NCI-H526 (cell line): ENCODE data around the gene DBT.
"Not testable (repeated sequence)": the region's sequence is repeated elsewhere in the genome, so short reads cannot be mapped to it uniquely, and the experiment has no call there.

ENCODE experiments used
- DNase-seq, 2 experiments: peaks; one replicate each; lab custom pipeline; 2025; lab: John Stamatoyannopoulos, UW

DBT gene

GRCh38 chr1:100250807-100251206 lies 1.2 kb upstream of the DBT start:
- no peak for DNase-seq

GRCh38 chr1:100250264-100250663 lies 630 bp upstream of the DBT start:
- DNase-seq: no peak

- peak in 1 of 2 experiments; percentile 21 for DNase-seq
These were observed 488 bp downstream of the DBT start for GRCh38 chr1:100249155-100249536.

GRCh38 chr1:100246738-100247137 lies 2.9 kb downstream of the DBT start:
- no peak for DNase-seq

- DNase-seq: no peak
These were observed 9.0 kb downstream of the DBT start for GRCh38 chr1:100240631-100241030.

GRCh38 chr1:100239961-100240360 lies 9.7 kb downstream of the DBT start:
- DNase-seq: no peak

- DNase-seq: no peak
These were observed 12.5 kb downstream of the DBT start for GRCh38 chr1:100237091-100237490.

GRCh38 chr1:100234432-100234831 lies 15.2 kb downstream of the DBT start:
- no peak for DNase-seq

- not testable (repeated sequence) for DNase-seq
These were observed 16.1 kb downstream of the DBT start for GRCh38 chr1:100233566-100233965.

- DNase-seq: no peak
These were observed 17.5 kb downstream of the DBT start for GRCh38 chr1:100232156-100232555.

- DNase-seq: no peak
These were observed 17.9 kb downstream of the DBT start for GRCh38 chr1:100231721-100232120.

GRCh38 chr1:100230765-100231164 lies 18.9 kb downstream of the DBT start:
- no peak for DNase-seq

- no peak for DNase-seq
These were observed 19.8 kb downstream of the DBT start for GRCh38 chr1:100229681-100230443.

GRCh38 chr1:100222428-100222827 lies 27.2 kb downstream of the DBT start:
- DNase-seq: no peak

- DNase-seq: no peak
These were observed 29.8 kb downstream of the DBT start for GRCh38 chr1:100219883-100220282.

GRCh38 chr1:100219457-100219856 lies 30.2 kb downstream of the DBT start:
- no peak for DNase-seq

- no peak for DNase-seq
These were observed 31.8 kb downstream of the DBT start for GRCh38 chr1:100217834-100218233.

GRCh38 chr1:100215101-100215500 lies 34.5 kb downstream of the DBT start:
- no peak for DNase-seq

- no peak for DNase-seq
These were observed 36.5 kb downstream of the DBT start for GRCh38 chr1:100213141-100213540.

- no peak for DNase-seq
These were observed 43.3 kb downstream of the DBT start for GRCh38 chr1:100206301-100206700.

GRCh38 chr1:100205593-100205992 lies 44.0 kb downstream of the DBT start:
- not testable (repeated sequence) for DNase-seq

- DNase-seq: not testable (repeated sequence)
These were observed 44.5 kb downstream of the DBT start for GRCh38 chr1:100205103-100205502.

- DNase-seq: not testable (repeated sequence)
These were observed 46.9 kb downstream of the DBT start for GRCh38 chr1:100202703-100203102.

GRCh38 chr1:100200060-100200459 lies 49.6 kb downstream of the DBT start:
- DNase-seq: not testable (repeated sequence)
